ENCODE measurements around the gene SLC12A9. TPM values are rescaled to one million over a fixed set of nuclear protein-coding genes. Genes with fewer than 3 reads are reported as not detected.
A peak's percentile ranks its signal among the peaks of the same experiment; 100 is the strongest.
"Not testable (repeated sequence)": the region's sequence is repeated elsewhere in the genome, so short reads cannot be mapped to it uniquely, and the experiment has no call there.

Gene SLC12A9
- 16.0 and 20.0 TPM in 2 replicates for total RNA-seq

GRCh38 chr7:100852048-100852872, at the start of gene SLC12A9:
Gene SLC12A9 (plus strand): TSS chr7:100852713. CDS start chr7:100854198, 1,485 bp downstream.
- TF ChIP-seq CTCF (IDR thresholded peaks at IDR 0.05; ENCODE audit: insufficient read depth, low read depth, low read length): peak; percentile 91
- peak within 1 kb of the TSS; percentile 70 for H3K4me3 ChIP-seq (ENCODE audit: low read depth, low read length)
- DNase-seq (ENCODE audit: low read depth): peak; percentile 89

GRCh38 chr7:100802951-100803350, 49.6 kb upstream of the SLC12A9 start:
- no peak for TF ChIP-seq CTCF (IDR thresholded peaks at IDR 0.05; ENCODE audit: insufficient read depth, low read depth, low read length)
- no peak for DNase-seq (ENCODE audit: low read depth)
- no peak overlapping the region for H3K4me3 ChIP-seq (ENCODE audit: low read depth, low read length)

GRCh38 chr7:100803398-100804161, 48.9 kb upstream of the SLC12A9 start:
- peak; percentile 93 for DNase-seq (ENCODE audit: low read depth)
- TF ChIP-seq CTCF (IDR thresholded peaks at IDR 0.05; ENCODE audit: insufficient read depth, low read depth, low read length): no peak
- H3K4me3 ChIP-seq (ENCODE audit: low read depth, low read length): peak overlapping the region; percentile 15

GRCh38 chr7:100804681-100805431, 47.7 kb upstream of the SLC12A9 start:
- peak; percentile 63 for DNase-seq (ENCODE audit: low read depth)
- H3K4me3 ChIP-seq (ENCODE audit: low read depth, low read length): no peak overlapping the region
- TF ChIP-seq CTCF (IDR thresholded peaks at IDR 0.05; ENCODE audit: insufficient read depth, low read depth, low read length): no peak

- no peak for TF ChIP-seq CTCF (IDR thresholded peaks at IDR 0.05; ENCODE audit: insufficient read depth, low read depth, low read length)
- no peak for DNase-seq (ENCODE audit: low read depth)
Measured at GRCh38 chr7:100806276-100806675, 46.2 kb upstream of the SLC12A9 start.

GRCh38 chr7:100806883-100807282, 45.6 kb upstream of the SLC12A9 start:
- H3K4me3 ChIP-seq (ENCODE audit: low read depth, low read length); DNase-seq (ENCODE audit: low read depth): not testable (repeated sequence)

More at GRCh38 chr7:100806276-100806675, 46.2 kb upstream of the SLC12A9 start:
- no peak overlapping the region for H3K4me3 ChIP-seq (ENCODE audit: low read depth, low read length)
